OCI-LY1 (cell line): ENCODE results near the gene VPS11.
A peak's percentile ranks its signal among the peaks of the same experiment; 100 is the strongest.

Experiments
- H2AFZ ChIP-seq: fragments of 200-600 bp; sonication (generic), shearing (Covaris generic); 2 replicates; pipeline ENCODE4 v1.6.0; 2014; ENCODE audit warnings: antibody characterized with exemption, mild to moderate bottlenecking, low read length
- H3F3A ChIP-seq: fragments of 200-600 bp; sonication (generic), shearing (Covaris generic); 2 replicates; pipeline ENCODE4 v1.6.0; 2014; ENCODE audit warnings: mild to moderate bottlenecking, antibody characterized with exemption, low read length, moderate library complexity; ENCODE audit not compliant: insufficient read depth
- H3K27ac ChIP-seq: fragments of 200-600 bp; sonication (generic); 2 replicates; pipeline ENCODE4 v1.5.1; 2014; ENCODE audit warnings: low read length, mixed run types, mild to moderate bottlenecking, low read depth; ENCODE audit not compliant: poor library complexity, severe bottlenecking
- H3K27me3 ChIP-seq: fragments of 200-600 bp; sonication (generic); 2 replicates; pipeline ENCODE4 v1.6.0; 2014; ENCODE audit warnings: antibody characterized with exemption, mild to moderate bottlenecking, low read length, moderate library complexity; ENCODE audit not compliant: insufficient read depth
- H3K36me3 ChIP-seq: fragments of 200-600 bp; sonication (generic); 2 replicates; pipeline ENCODE4 v1.6.1; 2014; ENCODE audit warnings: mild to moderate bottlenecking, antibody characterized with exemption, low read length, moderate library complexity, mixed read lengths; ENCODE audit not compliant: insufficient read depth
- H3K4me1 ChIP-seq: fragments of 200-600 bp; sonication (generic); 2 replicates; pipeline ENCODE4 v1.5.1; 2014; ENCODE audit warnings: mild to moderate bottlenecking, low read length, moderate library complexity; ENCODE audit not compliant: insufficient read depth, severe bottlenecking
- H3K4me2 ChIP-seq: fragments of 200-600 bp; sonication (generic), shearing (Covaris generic); 2 replicates; pipeline ENCODE4 v1.6.1; 2014; ENCODE audit warnings: low read length
- H3K4me3 ChIP-seq: fragments of 200-600 bp; sonication (generic); 2 replicates; pipeline ENCODE4 v1.5.1; 2014; ENCODE audit warnings: low read length, low read depth, mild to moderate bottlenecking, mixed read lengths; ENCODE audit not compliant: poor library complexity, severe bottlenecking
- H3K79me2 ChIP-seq: fragments of 200-600 bp; shearing (Covaris generic); 2 replicates; pipeline ENCODE4 v1.6.1; 2016; ENCODE audit warnings: mixed run types, low read length, mixed read lengths; ENCODE audit not compliant: insufficient read depth
- H3K9ac ChIP-seq: fragments of 200-600 bp; sonication (generic), shearing (Covaris generic); 2 replicates; pipeline ENCODE4 v1.6.1; 2014; ENCODE audit warnings: mild to moderate bottlenecking, low read length, mixed read lengths
- H3K9me2 ChIP-seq: fragments of 200-600 bp; sonication (generic), shearing (Covaris generic); 2 replicates; pipeline ENCODE4 v1.6.1; 2014; ENCODE audit warnings: low read depth, mild to moderate bottlenecking, low read length, mixed read lengths
- H3K9me3 ChIP-seq: fragments of 200-600 bp; shearing (Covaris generic); 2 replicates; pipeline ENCODE4 v1.6.1; 2014; ENCODE audit warnings: low read length, mixed read lengths
- H4K20me1 ChIP-seq: fragments of 200-600 bp; sonication (generic), shearing (Covaris generic); 2 replicates; pipeline ENCODE4 v1.6.0; 2016; ENCODE audit warnings: mild to moderate bottlenecking, low read length; ENCODE audit not compliant: insufficient read depth
- EZH2 ChIP-seq: fragments of 200-600 bp; sonication (generic), shearing (Covaris generic); IDR thresholded peaks from 2 replicates; pipeline ENCODE4 v1.8.0; 2017; ENCODE audit warnings: borderline replicate concordance, mixed run types, mild to moderate bottlenecking, antibody characterized with exemption, low read length, moderate library complexity, mixed read lengths
- TF ChIP-seq, protein P1 (sequence below): fragments of 200-600 bp; sonication (generic), shearing (Covaris generic); IDR thresholded peaks from 2 replicates; pipeline ENCODE4 v1.5.1; 2017; ENCODE audit warnings: mild to moderate bottlenecking, antibody characterized with exemption, low read length, moderate library complexity, mixed read lengths

Gene VPS11

DNA sequence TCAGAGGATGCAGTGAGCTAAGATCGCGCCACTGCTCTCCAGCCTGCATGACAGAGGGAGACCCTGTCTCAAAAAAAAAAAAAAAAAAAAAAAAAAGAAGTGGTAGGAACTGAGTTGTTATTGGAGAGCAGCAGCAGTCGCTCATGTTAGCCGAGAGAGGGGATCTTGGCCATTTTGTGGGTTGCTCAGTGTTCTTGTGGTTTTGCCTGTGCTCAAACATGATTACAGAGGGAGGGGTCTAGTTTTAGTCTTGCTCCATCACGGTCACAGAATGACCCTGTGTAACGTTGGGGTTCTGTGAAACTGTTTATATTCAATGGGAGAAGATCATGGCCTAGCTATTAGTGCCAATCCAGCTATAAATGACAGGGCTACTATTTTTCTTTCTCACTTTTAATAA lies 32.1 kb downstream of the VPS11 start:
- Histone ChIP-seq H3F3A (no peaks in the 10 kb centered on the region; the same call in 1 of the 2 replicates), H3K79me2 (peaks cover 4% of the 10 kb centered on the region; the same call in 1 of the 2 replicates), H4K20me1 (no peaks in the 10 kb centered on the region), H3K9me3 (no peaks in the 10 kb centered on the region), H2AFZ (no peak overlapping the region), H3K9ac (no peak overlapping the region; the same call in 1 of the 2 replicates), H3K27me3 (no peaks in the 10 kb centered on the region), H3K4me1 (peaks cover 47% of the 10 kb centered on the region), H3K4me2 (peak overlapping the region; percentile 97; the same call in 1 of the 2 replicates), H3K9me2 (no peaks in the 10 kb centered on the region), H3K4me3 (peak overlapping the region; percentile 98), H3K27ac (peak overlapping the region; percentile 36), H3K36me3 (peaks cover 36% of the 10 kb centered on the region)
- TF ChIP-seq, protein P1, sequence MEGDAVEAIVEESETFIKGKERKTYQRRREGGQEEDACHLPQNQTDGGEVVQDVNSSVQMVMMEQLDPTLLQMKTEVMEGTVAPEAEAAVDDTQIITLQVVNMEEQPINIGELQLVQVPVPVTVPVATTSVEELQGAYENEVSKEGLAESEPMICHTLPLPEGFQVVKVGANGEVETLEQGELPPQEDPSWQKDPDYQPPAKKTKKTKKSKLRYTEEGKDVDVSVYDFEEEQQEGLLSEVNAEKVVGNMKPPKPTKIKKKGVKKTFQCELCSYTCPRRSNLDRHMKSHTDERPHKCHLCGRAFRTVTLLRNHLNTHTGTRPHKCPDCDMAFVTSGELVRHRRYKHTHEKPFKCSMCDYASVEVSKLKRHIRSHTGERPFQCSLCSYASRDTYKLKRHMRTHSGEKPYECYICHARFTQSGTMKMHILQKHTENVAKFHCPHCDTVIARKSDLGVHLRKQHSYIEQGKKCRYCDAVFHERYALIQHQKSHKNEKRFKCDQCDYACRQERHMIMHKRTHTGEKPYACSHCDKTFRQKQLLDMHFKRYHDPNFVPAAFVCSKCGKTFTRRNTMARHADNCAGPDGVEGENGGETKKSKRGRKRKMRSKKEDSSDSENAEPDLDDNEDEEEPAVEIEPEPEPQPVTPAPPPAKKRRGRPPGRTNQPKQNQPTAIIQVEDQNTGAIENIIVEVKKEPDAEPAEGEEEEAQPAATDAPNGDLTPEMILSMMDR: no peak
- no peak for TF ChIP-seq EZH2

DNA sequence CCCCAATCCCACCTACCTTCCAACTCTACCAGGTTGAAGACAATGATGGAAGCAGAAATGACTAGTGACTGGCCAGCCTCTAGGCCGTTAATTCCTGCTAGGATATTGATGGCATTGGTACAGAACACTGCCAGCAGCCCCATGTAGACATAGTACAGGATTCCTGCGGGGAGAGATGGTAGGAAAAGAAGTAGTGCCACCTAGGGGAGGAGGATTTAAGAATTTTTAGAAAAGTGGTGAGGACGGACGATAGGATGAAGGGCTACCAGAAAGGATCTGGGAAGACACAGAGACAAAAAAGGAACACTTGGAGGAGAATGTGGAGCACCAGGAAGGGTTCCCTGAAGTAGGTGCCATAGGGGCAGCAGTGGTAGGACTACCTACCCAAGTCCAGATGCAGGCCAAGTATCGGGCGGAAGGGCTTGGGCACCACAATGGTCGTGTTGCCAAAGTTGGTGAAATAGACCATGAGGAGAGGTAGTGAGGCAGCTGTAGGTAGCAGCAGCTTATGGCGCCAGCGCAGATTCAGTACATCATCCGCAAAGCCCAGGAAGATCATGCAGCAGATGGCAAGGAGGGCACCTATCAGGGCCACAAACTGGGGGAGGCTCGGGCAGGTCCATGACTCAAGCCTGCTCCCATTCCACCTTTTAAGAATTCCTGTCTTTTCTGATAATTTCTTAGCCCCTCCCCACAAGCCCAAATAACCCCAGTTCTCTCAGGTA lies 32.8 kb downstream of the VPS11 start:
- Histone ChIP-seq H3K9me3 (no peaks in the 10 kb centered on the region), H3K4me3 (peak overlapping the region; percentile 98), H3K36me3 (peaks cover 32% of the 10 kb centered on the region), H3K79me2 (no peaks in the 10 kb centered on the region), H2AFZ (no peak overlapping the region), H3K4me1 (peaks cover 47% of the 10 kb centered on the region), H3K27ac (peak overlapping the region; percentile 36), H3K9ac (peak overlapping the region; percentile 88), H3F3A (no peaks in the 10 kb centered on the region; the same call in 1 of the 2 replicates), H3K4me2 (peak overlapping the region; percentile 97), H4K20me1 (no peaks in the 10 kb centered on the region), H3K27me3 (no peaks in the 10 kb centered on the region), H3K9me2 (no peaks in the 10 kb centered on the region)
- TF ChIP-seq, protein P1: peak; percentile 52
- no peak for TF ChIP-seq EZH2

DNA sequence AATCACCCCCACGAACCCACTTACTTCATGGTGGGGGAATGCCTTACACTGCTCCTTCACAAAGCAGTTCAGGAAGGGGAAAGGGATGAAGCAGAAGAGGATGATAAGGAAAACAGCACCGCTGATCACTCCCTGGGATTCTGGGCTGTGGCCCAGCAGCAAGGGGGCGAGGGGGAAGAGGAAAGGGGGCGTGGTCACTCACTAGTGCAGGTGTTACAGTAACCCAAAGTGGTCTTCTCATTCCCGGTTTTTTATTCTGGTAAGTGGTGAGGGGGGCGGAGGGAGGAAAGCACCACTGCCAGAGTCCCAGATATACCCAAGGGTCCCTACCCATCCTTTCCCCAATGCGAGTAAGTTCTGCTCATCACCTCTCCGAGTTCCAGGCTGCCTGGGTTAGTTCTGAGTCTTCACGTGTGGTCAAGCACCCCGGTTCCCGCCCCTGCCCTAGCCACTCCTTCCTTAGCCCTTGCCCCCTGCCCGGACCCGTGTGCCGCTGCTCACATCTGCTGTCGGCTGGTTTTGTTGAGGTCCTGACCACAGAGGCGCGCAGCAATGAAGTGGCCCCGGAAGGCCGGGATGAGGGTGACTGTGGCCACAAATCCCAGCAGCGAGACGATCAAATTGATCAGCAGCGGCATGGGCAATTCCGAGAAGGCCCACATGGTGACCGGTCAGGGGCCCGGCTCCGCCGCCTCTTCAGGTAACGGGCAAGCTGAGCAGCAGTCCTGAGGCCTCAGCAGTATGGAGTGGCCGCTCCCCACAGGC lies 33.6 kb downstream of the VPS11 start:
- H3K4me2 ChIP-seq: peak overlapping the region; percentile 97
- H3K36me3 ChIP-seq: peaks cover 27% of the 10 kb centered on the region
- H3K9me2 ChIP-seq: no peaks in the 10 kb centered on the region
- no peaks in the 10 kb centered on the region for H3K27me3 ChIP-seq
- H4K20me1 ChIP-seq: no peaks in the 10 kb centered on the region
- no peaks in the 10 kb centered on the region for H3K79me2 ChIP-seq
- no peaks in the 10 kb centered on the region for H3K9me3 ChIP-seq
- peak overlapping the region; percentile 88 for H3K9ac ChIP-seq
- H3K4me1 ChIP-seq: peaks cover 42% of the 10 kb centered on the region
- TF ChIP-seq EZH2: no peak
- TF ChIP-seq, protein P1: no peak
- H2AFZ ChIP-seq: no peak overlapping the region
- peak overlapping the region; percentile 98 for H3K4me3 ChIP-seq
- H3F3A ChIP-seq: no peaks in the 10 kb centered on the region; the same call in 1 of the 2 replicates
- peak overlapping the region; percentile 36 for H3K27ac ChIP-seq
